ENCODE results near the gene ADRA2A. TPM values are rescaled to one million over a fixed set of nuclear protein-coding genes. Genes with fewer than 3 reads are reported as not detected.

ADRA2A gene
- polyA plus RNA-seq, 1 donor (not counting 4 experiments of a cell fraction or from before 2014, with no cell fraction given): not detected

- no peaks in the 10 kb centered on the region for H3K9me1 ChIP-seq (ENCODE audit: control insufficient read depth, extremely low read depth, insufficient read depth, low read length)
- no peaks in the 10 kb centered on the region for H3K27me3 ChIP-seq (ENCODE audit: control insufficient read depth, extremely low read depth, insufficient read depth, low read length)
- TF ChIP-seq CTCF (optimal IDR thresholded peaks at IDR 0.05 in 1 of 3, IDR thresholded peaks at IDR 0.05 in 1 of 3, conservative IDR thresholded peaks at IDR 0.05 in 1 of 3; ENCODE audit: extremely low read depth in 1 of 3, insufficient read depth in 2 of 3, low read length in 3 of 3): no peak
- TF ChIP-seq EZH2 (IDR thresholded peaks at IDR 0.05; ENCODE audit: low read length): no peak
- no peaks in the 10 kb centered on the region for H3K79me2 ChIP-seq (ENCODE audit: control insufficient read depth, insufficient read depth, low read length)
- H3K9me3 ChIP-seq (ENCODE audit: control insufficient read depth, low read depth, low read length): no peaks in the 10 kb centered on the region
- dilution Hi-C loops (cut with MboI; ENCODE audit: extremely low pct_ligation_motif_present, low sequenced_read_pairs): no loop called here
- DNase-seq (ENCODE audit: low read depth, low spot score) (no peak), FAIRE-seq (no peak)
- H3K36me3 ChIP-seq (ENCODE audit: control insufficient read depth in 2 of 2, extremely low read depth in 1 of 2, insufficient read depth in 2 of 2, low read length in 2 of 2): no peaks in the 10 kb centered on the region
- H3K4me2 ChIP-seq (ENCODE audit: control insufficient read depth, extremely low read depth, insufficient read depth, low read depth, low read length): no peak overlapping the region
- H4K20me1 ChIP-seq (ENCODE audit: control insufficient read depth, extremely low read depth, insufficient read depth, low read length): no peaks in the 10 kb centered on the region
- H3K27ac ChIP-seq (ENCODE audit: control insufficient read depth, insufficient read depth, low read length): no peak overlapping the region
- no peak overlapping the region for H2AFZ ChIP-seq (ENCODE audit: control insufficient read depth, low read length)
- H3K4me3 ChIP-seq (ENCODE audit: control insufficient read depth in 2 of 3, extremely low read depth in 1 of 3, insufficient read depth in 2 of 3, low read depth in 1 of 3, low read length in 3 of 3): no peak overlapping the region
- H3K9ac ChIP-seq (ENCODE audit: control insufficient read depth, extremely low read depth, insufficient read depth, low read length): no peak overlapping the region
- H3K4me1 ChIP-seq (ENCODE audit: control insufficient read depth, extremely low read depth, insufficient read depth, low read length): no peaks in the 10 kb centered on the region
Measured at GRCh38 chr10:111119637-111120036, 42.8 kb downstream of the ADRA2A start.

GRCh38 chr10:111122127-111122526 lies 45.3 kb downstream of the ADRA2A start:
- H2AFZ ChIP-seq (ENCODE audit: control insufficient read depth, low read length): no peak overlapping the region
- H4K20me1 ChIP-seq (ENCODE audit: control insufficient read depth, extremely low read depth, insufficient read depth, low read length): no peaks in the 10 kb centered on the region
- H3K9me3 ChIP-seq (ENCODE audit: control insufficient read depth, low read depth, low read length): no peaks in the 10 kb centered on the region
- dilution Hi-C loops (cut with MboI; ENCODE audit: extremely low pct_ligation_motif_present, low sequenced_read_pairs): no loop called here
- H3K4me2 ChIP-seq (ENCODE audit: control insufficient read depth, extremely low read depth, insufficient read depth, low read depth, low read length): no peak overlapping the region
- FAIRE-seq (no peak), DNase-seq (ENCODE audit: low read depth, low spot score) (no peak)
- H3K36me3 ChIP-seq (ENCODE audit: control insufficient read depth in 2 of 2, extremely low read depth in 1 of 2, insufficient read depth in 2 of 2, low read length in 2 of 2): no peaks in the 10 kb centered on the region
- no peak for TF ChIP-seq EZH2 (IDR thresholded peaks at IDR 0.05; ENCODE audit: low read length)
- no peak overlapping the region for H3K9ac ChIP-seq (ENCODE audit: control insufficient read depth, extremely low read depth, insufficient read depth, low read length)
- H3K9me1 ChIP-seq (ENCODE audit: control insufficient read depth, extremely low read depth, insufficient read depth, low read length): no peaks in the 10 kb centered on the region
- no peak overlapping the region for H3K27ac ChIP-seq (ENCODE audit: control insufficient read depth, insufficient read depth, low read length)
- H3K4me3 ChIP-seq (ENCODE audit: control insufficient read depth in 2 of 3, extremely low read depth in 1 of 3, insufficient read depth in 2 of 3, low read depth in 1 of 3, low read length in 3 of 3): no peak overlapping the region
- no peaks in the 10 kb centered on the region for H3K4me1 ChIP-seq (ENCODE audit: control insufficient read depth, extremely low read depth, insufficient read depth, low read length)
- H3K79me2 ChIP-seq (ENCODE audit: control insufficient read depth, insufficient read depth, low read length): no peaks in the 10 kb centered on the region
- no peaks in the 10 kb centered on the region for H3K27me3 ChIP-seq (ENCODE audit: control insufficient read depth, extremely low read depth, insufficient read depth, low read length)

DNA sequence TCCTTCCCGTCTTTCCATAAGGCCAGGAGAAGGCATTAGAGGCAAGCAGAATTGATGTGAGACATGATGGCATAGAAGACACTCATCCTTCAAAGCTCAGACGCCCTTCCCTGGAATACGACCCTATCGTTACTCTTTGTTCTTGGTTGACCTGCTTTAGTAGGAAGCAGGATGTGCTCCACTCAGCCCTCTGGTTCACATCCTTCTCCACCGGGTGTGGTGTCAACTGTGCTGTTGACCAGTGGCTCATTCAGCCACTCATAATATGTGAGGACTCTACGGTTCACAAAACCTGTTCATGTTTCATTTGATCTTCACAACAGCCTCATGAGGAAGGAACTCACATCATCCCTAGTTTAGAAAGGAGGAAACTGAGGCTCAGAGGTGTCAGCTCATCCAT lies 47.1 kb downstream of the ADRA2A start:
- H3K4me3 ChIP-seq (ENCODE audit: control insufficient read depth in 2 of 3, extremely low read depth in 1 of 3, insufficient read depth in 2 of 3, low read depth in 1 of 3, low read length in 3 of 3): no peak overlapping the region
- no peak for FAIRE-seq
- H3K9me1 ChIP-seq (ENCODE audit: control insufficient read depth, extremely low read depth, insufficient read depth, low read length): no peaks in the 10 kb centered on the region
- no peak overlapping the region for H3K4me2 ChIP-seq (ENCODE audit: control insufficient read depth, extremely low read depth, insufficient read depth, low read depth, low read length)
- no peaks in the 10 kb centered on the region for H3K4me1 ChIP-seq (ENCODE audit: control insufficient read depth, extremely low read depth, insufficient read depth, low read length)
- no peaks in the 10 kb centered on the region for H4K20me1 ChIP-seq (ENCODE audit: control insufficient read depth, extremely low read depth, insufficient read depth, low read length)
- dilution Hi-C loops (cut with MboI; ENCODE audit: extremely low pct_ligation_motif_present, low sequenced_read_pairs): no loop called here
- H3K79me2 ChIP-seq (ENCODE audit: control insufficient read depth, insufficient read depth, low read length): no peaks in the 10 kb centered on the region
- no peak for DNase-seq (ENCODE audit: low read depth, low spot score)
- H3K9ac ChIP-seq (ENCODE audit: control insufficient read depth, extremely low read depth, insufficient read depth, low read length): no peak overlapping the region
- TF ChIP-seq EZH2 (IDR thresholded peaks at IDR 0.05; ENCODE audit: low read length): no peak
- TF ChIP-seq CTCF (optimal IDR thresholded peaks at IDR 0.05 in 1 of 3, IDR thresholded peaks at IDR 0.05 in 1 of 3, conservative IDR thresholded peaks at IDR 0.05 in 1 of 3; ENCODE audit: extremely low read depth in 1 of 3, insufficient read depth in 2 of 3, low read length in 3 of 3): no peak
- H2AFZ ChIP-seq (ENCODE audit: control insufficient read depth, low read length): no peak overlapping the region
- H3K36me3 ChIP-seq (ENCODE audit: control insufficient read depth in 2 of 2, extremely low read depth in 1 of 2, insufficient read depth in 2 of 2, low read length in 2 of 2): no peaks in the 10 kb centered on the region
- no peak overlapping the region for H3K27ac ChIP-seq (ENCODE audit: control insufficient read depth, insufficient read depth, low read length)
- no peaks in the 10 kb centered on the region for H3K9me3 ChIP-seq (ENCODE audit: control insufficient read depth, low read depth, low read length)
- no peaks in the 10 kb centered on the region for H3K27me3 ChIP-seq (ENCODE audit: control insufficient read depth, extremely low read depth, insufficient read depth, low read length)
